ENCODE results near the gene IREB2.

Gene IREB2

GRCh38 chr15:78456426-78456825 is 18.4 kb downstream of the IREB2 start:
- in situ Hi-C loops (cut with MboI; ENCODE audit: low pct_unique_long_range_greater_than_20kb, low sequenced_read_pairs, unreplicated experiment) = no loop called here
- DNase-seq (ENCODE audit: low spot score) = no peak

DNA sequence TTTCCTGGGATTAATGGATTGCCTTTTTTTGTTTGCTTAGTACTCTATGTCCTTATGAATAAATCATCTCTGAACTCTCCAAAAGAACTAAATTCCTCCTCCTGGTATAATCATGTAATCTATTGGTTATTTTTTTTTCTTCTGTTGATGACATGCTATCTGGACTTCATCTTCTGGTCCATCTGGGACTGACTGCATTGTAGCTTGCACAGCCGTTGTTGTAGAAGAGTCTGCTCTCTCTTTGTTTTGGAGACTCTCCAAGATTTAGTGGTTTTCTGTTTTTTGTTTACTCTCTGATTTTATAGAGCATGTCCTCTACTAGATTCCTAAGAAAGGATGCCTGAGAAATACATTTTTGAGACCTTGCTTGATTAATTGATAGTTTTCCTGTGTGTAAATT is 19.1 kb downstream of the IREB2 start:
- no peak for DNase-seq (ENCODE audit: low spot score)
- TF ChIP-seq, protein P1, sequence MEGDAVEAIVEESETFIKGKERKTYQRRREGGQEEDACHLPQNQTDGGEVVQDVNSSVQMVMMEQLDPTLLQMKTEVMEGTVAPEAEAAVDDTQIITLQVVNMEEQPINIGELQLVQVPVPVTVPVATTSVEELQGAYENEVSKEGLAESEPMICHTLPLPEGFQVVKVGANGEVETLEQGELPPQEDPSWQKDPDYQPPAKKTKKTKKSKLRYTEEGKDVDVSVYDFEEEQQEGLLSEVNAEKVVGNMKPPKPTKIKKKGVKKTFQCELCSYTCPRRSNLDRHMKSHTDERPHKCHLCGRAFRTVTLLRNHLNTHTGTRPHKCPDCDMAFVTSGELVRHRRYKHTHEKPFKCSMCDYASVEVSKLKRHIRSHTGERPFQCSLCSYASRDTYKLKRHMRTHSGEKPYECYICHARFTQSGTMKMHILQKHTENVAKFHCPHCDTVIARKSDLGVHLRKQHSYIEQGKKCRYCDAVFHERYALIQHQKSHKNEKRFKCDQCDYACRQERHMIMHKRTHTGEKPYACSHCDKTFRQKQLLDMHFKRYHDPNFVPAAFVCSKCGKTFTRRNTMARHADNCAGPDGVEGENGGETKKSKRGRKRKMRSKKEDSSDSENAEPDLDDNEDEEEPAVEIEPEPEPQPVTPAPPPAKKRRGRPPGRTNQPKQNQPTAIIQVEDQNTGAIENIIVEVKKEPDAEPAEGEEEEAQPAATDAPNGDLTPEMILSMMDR (IDR thresholded peaks at IDR 0.05; ENCODE audit: extremely low read depth, insufficient read depth, missing control alignments) = no peak
- in situ Hi-C loops (cut with MboI; ENCODE audit: low pct_unique_long_range_greater_than_20kb, low sequenced_read_pairs, unreplicated experiment) = no loop called here

More at GRCh38 chr15:78456426-78456825, 18.4 kb downstream of the IREB2 start:
- TF ChIP-seq, protein P1 (IDR thresholded peaks at IDR 0.05; ENCODE audit: extremely low read depth, insufficient read depth, missing control alignments) = no peak

DNA sequence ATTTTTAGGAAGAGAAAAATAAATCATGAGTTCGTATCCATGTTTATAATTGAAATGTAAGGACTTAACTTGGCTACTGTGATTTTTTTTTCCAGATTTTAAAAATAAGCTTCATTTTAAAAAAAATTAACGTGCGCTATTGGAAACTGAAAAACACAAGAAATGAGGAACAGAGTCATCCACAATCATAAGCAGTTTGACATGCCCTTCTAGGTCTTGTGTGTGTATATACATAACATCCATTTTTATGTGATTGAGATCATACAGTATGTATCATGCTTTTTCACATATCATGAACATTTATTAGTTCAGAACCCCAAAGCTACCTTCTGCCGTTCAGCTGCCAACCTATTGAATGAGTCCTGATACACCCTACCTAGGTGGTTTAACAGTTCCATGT is 22.7 kb downstream of the IREB2 start:
- TF ChIP-seq, protein P1 (IDR thresholded peaks at IDR 0.05; ENCODE audit: extremely low read depth, insufficient read depth, missing control alignments) = no peak
- DNase-seq (ENCODE audit: low spot score) = no peak
- in situ Hi-C loops (cut with MboI; ENCODE audit: low pct_unique_long_range_greater_than_20kb, low sequenced_read_pairs, unreplicated experiment) = no loop called here

GRCh38 chr15:78461171-78461888 is 23.3 kb downstream of the IREB2 start:
- no peak for DNase-seq (ENCODE audit: low spot score)
- TF ChIP-seq, protein P1 (IDR thresholded peaks at IDR 0.05; ENCODE audit: extremely low read depth, insufficient read depth, missing control alignments) = no peak
- in situ Hi-C loops (cut with MboI; ENCODE audit: low pct_unique_long_range_greater_than_20kb, low sequenced_read_pairs, unreplicated experiment) = no loop called here

- no peak for DNase-seq (ENCODE audit: low spot score)
- in situ Hi-C loops (cut with MboI; ENCODE audit: low pct_unique_long_range_greater_than_20kb, low sequenced_read_pairs, unreplicated experiment) = no loop called here
- TF ChIP-seq, protein P1 (IDR thresholded peaks at IDR 0.05; ENCODE audit: extremely low read depth, insufficient read depth, missing control alignments) = no peak
Measured at GRCh38 chr15:78469031-78469430, 31.0 kb downstream of the IREB2 start.

GRCh38 chr15:78477295-78477694 is 39.3 kb downstream of the IREB2 start:
- DNase-seq (ENCODE audit: low spot score) = no peak
- TF ChIP-seq, protein P1 (IDR thresholded peaks at IDR 0.05; ENCODE audit: extremely low read depth, insufficient read depth, missing control alignments) = no peak
- in situ Hi-C loops (cut with MboI; ENCODE audit: low pct_unique_long_range_greater_than_20kb, low sequenced_read_pairs, unreplicated experiment) = no loop called here

Measured in GM13977 (cell line).